ENCODE data around the gene MTPN. TPM values are rescaled to one million over a fixed set of nuclear protein-coding genes. Genes with fewer than 3 reads are reported as not detected.

The MTPN gene
- total RNA-seq, 1 donor from 2014 or later = 128 TPM

DNA sequence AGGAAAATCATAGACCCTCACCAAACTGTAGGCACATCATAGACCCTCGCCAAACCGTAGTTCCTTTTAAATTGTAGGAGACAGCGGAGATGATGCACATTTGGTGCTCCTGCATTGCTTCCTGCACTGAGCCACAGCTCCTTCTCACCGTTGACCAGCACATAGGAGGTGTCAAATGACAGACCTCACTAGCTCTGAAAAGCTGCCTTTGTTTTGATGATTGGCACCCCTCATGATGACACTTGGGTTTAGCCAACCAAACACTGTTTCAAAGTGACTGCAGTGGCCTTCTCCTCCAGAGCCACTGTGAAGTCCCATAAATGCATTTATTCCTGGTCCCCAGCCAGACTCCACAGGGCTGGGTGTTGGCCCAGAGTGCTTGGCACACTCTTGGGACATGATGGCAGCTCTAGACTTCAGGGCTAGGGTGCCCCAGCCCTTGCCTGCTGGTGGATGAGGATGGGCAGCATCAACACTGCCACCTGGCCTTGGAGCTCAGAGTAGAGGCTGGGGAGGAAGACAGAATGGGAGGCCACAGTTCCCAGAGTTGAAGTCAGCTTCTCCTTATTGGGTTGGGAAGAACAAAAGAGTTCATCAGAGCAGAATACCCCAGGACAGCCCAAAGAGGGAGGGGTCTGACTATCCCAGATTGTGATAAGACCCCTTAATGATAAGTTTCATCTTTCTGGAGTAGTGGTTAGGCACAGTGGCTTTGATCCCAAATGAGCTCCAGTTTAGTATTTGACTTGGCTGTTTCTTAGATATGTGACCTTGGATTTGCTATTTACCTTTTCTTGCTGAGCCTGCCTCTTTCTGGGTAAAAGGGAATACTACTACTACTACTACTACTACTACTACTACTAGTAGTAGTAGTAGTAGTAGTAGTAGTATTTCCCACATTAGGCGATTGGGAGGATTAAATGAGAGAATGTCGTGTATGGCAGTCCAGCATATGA lies 75.3 kb downstream of the MTPN start:
- TF ChIP-seq, protein P1, sequence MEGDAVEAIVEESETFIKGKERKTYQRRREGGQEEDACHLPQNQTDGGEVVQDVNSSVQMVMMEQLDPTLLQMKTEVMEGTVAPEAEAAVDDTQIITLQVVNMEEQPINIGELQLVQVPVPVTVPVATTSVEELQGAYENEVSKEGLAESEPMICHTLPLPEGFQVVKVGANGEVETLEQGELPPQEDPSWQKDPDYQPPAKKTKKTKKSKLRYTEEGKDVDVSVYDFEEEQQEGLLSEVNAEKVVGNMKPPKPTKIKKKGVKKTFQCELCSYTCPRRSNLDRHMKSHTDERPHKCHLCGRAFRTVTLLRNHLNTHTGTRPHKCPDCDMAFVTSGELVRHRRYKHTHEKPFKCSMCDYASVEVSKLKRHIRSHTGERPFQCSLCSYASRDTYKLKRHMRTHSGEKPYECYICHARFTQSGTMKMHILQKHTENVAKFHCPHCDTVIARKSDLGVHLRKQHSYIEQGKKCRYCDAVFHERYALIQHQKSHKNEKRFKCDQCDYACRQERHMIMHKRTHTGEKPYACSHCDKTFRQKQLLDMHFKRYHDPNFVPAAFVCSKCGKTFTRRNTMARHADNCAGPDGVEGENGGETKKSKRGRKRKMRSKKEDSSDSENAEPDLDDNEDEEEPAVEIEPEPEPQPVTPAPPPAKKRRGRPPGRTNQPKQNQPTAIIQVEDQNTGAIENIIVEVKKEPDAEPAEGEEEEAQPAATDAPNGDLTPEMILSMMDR (IDR thresholded peaks at IDR 0.05; ENCODE audit: insufficient read depth, low read length, poor library complexity, severe bottlenecking) = no peak
- Histone ChIP-seq H3K36me3 (ENCODE audit: control insufficient read depth, insufficient read depth, low read length) (no peaks in the 10 kb centered on the region), H3K4me3 (ENCODE audit: low read depth, low read length) (no peak overlapping the region), H3K27me3 (ENCODE audit: control insufficient read depth, insufficient read depth, low read length) (no peaks in the 10 kb centered on the region)
- no peak for DNase-seq (ENCODE audit: low read depth)

GRCh38 chr7:135900065-135900546 lies 77.1 kb downstream of the MTPN start:
- Histone ChIP-seq H3K27me3 (ENCODE audit: control insufficient read depth, insufficient read depth, low read length) (no peaks in the 10 kb centered on the region), H3K36me3 (ENCODE audit: control insufficient read depth, insufficient read depth, low read length) (no peaks in the 10 kb centered on the region), H3K4me3 (ENCODE audit: low read depth, low read length) (no peak overlapping the region)
- no peak for DNase-seq (ENCODE audit: low read depth)
- TF ChIP-seq, protein P1 (IDR thresholded peaks at IDR 0.05; ENCODE audit: insufficient read depth, low read length, poor library complexity, severe bottlenecking) = no peak

GRCh38 chr7:135899458-135900064 lies 77.6 kb downstream of the MTPN start:
- DNase-seq (ENCODE audit: low read depth) = no peak
- H3K27me3 ChIP-seq (ENCODE audit: control insufficient read depth, insufficient read depth, low read length) = no peaks in the 10 kb centered on the region
- no peak overlapping the region for H3K4me3 ChIP-seq (ENCODE audit: low read depth, low read length)
- TF ChIP-seq, protein P1 (IDR thresholded peaks at IDR 0.05; ENCODE audit: insufficient read depth, low read length, poor library complexity, severe bottlenecking) = no peak
- H3K36me3 ChIP-seq (ENCODE audit: control insufficient read depth, insufficient read depth, low read length) = no peaks in the 10 kb centered on the region

DNA sequence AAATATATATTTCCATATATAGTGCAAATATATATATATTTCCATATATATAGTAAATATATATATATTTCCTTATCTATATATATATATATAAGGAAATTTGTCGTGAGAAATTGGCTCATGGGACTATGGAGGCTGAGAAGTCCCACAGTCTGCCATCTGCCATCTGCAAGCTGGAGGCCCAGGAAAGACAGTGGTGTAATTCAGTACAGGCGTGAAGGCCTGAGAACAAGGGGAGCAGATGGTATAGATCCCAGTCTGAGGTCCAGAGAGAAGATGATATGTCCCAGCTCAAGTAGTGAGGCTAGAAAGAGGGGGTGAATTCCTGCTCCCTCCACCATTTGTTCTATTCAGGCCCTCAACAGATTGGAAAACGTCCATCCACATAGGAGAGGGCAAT lies 78.9 kb downstream of the MTPN start:
- Histone ChIP-seq H3K4me3 (ENCODE audit: low read depth, low read length) (no peak overlapping the region), H3K36me3 (ENCODE audit: control insufficient read depth, insufficient read depth, low read length) (no peaks in the 10 kb centered on the region), H3K27me3 (ENCODE audit: control insufficient read depth, insufficient read depth, low read length) (no peaks in the 10 kb centered on the region)
- TF ChIP-seq, protein P1 (IDR thresholded peaks at IDR 0.05; ENCODE audit: insufficient read depth, low read length, poor library complexity, severe bottlenecking) = no peak
- DNase-seq (ENCODE audit: low read depth) = no peak

DNA sequence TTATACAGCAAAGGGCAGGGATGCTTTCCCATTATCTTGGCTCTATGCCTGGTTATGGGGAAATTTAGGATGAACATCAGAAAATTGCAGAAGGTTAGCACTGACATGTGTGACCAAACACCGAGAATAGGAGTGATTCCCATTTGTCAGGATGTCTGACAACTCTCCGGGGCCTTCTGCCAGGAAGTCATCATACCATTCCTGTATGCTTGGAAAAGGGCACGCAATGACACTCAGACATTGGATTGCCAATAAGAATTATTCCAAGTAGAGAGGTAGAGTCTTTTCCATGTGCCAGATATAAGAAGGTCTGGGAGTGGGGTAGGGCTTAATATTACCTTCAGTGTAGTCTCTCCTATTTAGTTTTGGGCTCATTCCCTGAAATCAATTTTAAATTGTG lies 82.3 kb downstream of the MTPN start:
- TF ChIP-seq, protein P1 (IDR thresholded peaks at IDR 0.05; ENCODE audit: insufficient read depth, low read length, poor library complexity, severe bottlenecking) = no peak
- no peak for DNase-seq (ENCODE audit: low read depth)
- Histone ChIP-seq H3K27me3 (ENCODE audit: control insufficient read depth, insufficient read depth, low read length) (no peaks in the 10 kb centered on the region), H3K4me3 (ENCODE audit: low read depth, low read length) (no peak overlapping the region), H3K36me3 (ENCODE audit: control insufficient read depth, insufficient read depth, low read length) (no peaks in the 10 kb centered on the region)

Measured in kidney epithelial cell (primary cell).